ENCODE results near the gene CACNA2D2.

The CACNA2D2 gene

GRCh38 chr3:50322386-50323091 is 180.9 kb downstream of the CACNA2D2 start, which contains the start of gene HYAL2:
Gene HYAL2 (minus strand): TSS chr3:50322745. CDS start chr3:50320489, 2,256 bp downstream.
- no peak for DNase-seq

- no peak for DNase-seq
Observed at GRCh38 chr3:50322115-50322385, 181.4 kb downstream of the CACNA2D2 start.

GRCh38 chr3:50321336-50322114 is 181.9 kb downstream of the CACNA2D2 start:
- peak; percentile 9 for DNase-seq

- no peak for DNase-seq
Observed at GRCh38 chr3:50320853-50321335, 182.5 kb downstream of the CACNA2D2 start.

GRCh38 chr3:50319894-50320625 is 183.4 kb downstream of the CACNA2D2 start:
- no peak for DNase-seq

GRCh38 chr3:50319181-50319893 is 184.1 kb downstream of the CACNA2D2 start:
- no peak for DNase-seq

- no peak for DNase-seq
Observed at GRCh38 chr3:50318615-50319014, 184.8 kb downstream of the CACNA2D2 start.

GRCh38 chr3:50318163-50318562 is 185.3 kb downstream of the CACNA2D2 start:
- no peak for DNase-seq

GRCh38 chr3:50317300-50317699 is 186.1 kb downstream of the CACNA2D2 start:
- DNase-seq, result no peak

- DNase-seq, result no peak
Observed at GRCh38 chr3:50316657-50317242, 186.7 kb downstream of the CACNA2D2 start.

- DNase-seq, result no peak
Observed at GRCh38 chr3:50314816-50315215, 188.6 kb downstream of the CACNA2D2 start.

- no peak for DNase-seq
Observed at GRCh38 chr3:50314342-50314741, 189.1 kb downstream of the CACNA2D2 start.

All from NCI-H1694 (cell line).